Skin of body (tissue), 2 donors: ENCODE data around the gene RBMS1. TPM values are rescaled to one million over a fixed set of nuclear protein-coding genes. Genes with fewer than 3 reads are reported as not detected.

Experiments
- DNase-seq: peaks from one replicate; lab custom pipeline; 2025; lab: John Stamatoyannopoulos, UW
- total RNA-seq: library from RNA; depleted of rRNA; stranded (reverse); fragments of >200 nt; gene quantifications from one replicate; pipeline ENCODE4 v1.2.3, GENCODE V29; 2014

RBMS1 gene
- total RNA-seq, 1 donor from 2014 or later = 112 TPM

DNA sequence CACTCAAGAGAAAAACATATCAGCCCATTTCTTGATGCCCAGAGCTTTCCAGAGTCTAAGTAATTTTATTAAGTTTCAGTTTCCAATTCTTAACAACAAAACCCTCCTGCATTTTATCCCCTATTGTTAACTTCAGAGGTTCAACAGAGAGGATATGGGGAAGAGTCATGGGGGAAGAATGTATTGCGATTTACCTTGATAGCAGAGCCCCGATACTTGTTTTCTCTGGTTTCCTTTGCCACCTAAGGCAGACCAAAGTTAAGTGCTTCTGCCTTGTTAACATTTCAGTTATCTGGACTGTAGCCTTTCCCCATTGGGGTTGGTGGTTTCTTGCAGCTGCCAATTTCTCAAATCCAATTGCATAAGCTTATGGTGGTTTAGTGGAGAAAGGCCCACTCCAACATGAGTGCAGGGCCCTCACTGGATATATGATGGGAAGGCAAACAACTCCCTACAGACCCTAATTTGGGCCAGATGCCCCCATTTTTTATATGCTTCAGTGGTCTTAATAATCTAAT lies 211.5 kb downstream of the RBMS1 start:
- no peak for DNase-seq

DNA sequence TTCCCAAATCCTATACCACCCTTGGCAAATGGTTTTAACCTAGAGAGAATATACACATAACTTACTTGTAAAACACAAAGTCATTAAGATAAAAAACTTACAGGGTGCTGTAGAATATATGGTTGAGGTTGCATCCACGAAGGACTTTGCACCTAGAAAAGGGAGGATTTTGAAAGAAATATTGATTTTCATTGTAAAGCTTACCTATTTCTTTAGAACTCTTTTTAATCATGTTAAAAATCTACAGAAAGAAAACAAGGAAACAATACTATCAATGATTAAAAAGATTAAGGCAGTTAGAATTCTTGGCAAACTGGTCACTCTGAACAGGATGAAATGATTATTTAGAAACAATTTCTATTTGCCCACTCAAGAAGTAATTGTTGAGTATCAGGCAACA lies 212.4 kb downstream of the RBMS1 start:
- no peak for DNase-seq

DNA sequence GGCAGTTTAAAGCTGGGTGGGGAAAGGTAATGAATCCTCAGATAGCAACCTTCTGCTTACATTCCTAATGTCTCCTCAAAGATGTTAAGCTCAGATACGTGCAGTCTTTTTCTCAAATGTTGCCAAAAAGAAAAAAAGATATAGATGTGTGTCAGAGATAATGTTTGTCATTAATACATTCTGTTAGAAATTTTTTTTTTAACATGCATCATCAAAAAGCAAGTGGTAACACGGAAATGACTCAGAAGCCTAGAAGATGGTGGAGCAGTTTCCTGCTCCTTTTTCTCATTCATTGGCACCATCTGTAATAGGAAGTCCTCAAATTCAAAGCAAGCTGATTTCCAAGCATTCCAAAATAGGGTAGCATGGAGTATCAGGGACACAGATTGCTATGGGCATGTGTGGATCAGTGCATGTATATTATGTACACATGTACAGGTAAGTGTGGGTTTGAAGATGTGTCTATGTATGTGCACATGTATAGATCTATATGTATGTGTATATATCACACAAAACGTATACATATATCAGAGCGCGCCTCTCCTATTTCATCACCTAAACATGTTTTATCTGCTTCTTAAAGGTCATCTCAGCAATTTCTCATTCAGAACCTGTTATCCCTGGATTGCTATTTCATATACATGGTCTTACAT lies 213.7 kb downstream of the RBMS1 start:
- DNase-seq = no peak

DNA sequence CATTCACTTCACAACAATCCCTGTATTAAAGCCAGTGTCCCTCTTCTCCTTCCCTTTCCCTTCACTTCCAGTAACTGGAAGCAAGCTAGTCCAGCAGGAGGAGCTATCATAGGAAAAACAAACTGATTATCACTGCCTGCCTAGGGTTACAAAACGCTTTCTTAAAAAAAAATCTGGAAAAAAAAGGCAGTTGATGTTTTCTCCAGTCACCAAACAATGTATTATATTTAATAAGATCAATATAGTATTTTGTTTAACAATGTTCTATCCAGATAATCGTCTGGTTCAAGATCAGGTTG lies 214.8 kb downstream of the RBMS1 start:
- DNase-seq = peak; percentile 11

DNA sequence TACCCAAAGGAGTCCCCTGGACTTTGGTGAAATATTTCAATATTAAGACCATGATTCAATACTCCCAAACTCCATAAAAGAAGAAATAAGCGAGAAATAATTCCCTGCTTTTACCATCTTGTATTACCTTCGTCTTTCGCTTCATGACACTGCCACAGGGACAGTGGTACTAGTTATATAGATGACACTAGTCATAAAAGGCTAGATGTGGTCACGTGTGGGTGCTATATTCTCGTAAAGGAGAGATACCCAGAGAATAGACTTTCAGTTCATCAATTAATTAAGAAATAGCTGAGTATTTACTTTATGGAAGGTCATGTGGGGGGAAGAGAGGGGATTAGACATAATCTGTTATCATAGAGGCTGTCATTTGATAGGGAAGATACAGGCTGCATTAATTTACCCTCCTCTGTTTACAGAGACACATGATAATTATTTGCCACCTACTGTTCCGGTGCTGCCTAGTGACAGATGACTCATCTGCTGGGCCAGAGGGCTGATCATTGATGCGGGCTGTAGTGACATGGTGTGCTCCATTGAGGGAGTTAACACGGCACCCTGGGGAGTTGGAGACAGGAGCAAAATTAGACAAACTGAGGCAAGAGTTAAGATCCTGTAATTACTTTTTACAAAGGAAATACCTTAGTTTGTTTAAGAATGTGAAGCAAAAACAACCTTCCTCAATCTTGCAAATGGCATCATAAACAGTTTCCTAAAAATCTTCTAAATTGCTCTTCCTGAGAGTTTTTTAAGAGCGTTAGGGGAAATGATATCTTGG lies 215.3 kb downstream of the RBMS1 start:
- no peak for DNase-seq

DNA sequence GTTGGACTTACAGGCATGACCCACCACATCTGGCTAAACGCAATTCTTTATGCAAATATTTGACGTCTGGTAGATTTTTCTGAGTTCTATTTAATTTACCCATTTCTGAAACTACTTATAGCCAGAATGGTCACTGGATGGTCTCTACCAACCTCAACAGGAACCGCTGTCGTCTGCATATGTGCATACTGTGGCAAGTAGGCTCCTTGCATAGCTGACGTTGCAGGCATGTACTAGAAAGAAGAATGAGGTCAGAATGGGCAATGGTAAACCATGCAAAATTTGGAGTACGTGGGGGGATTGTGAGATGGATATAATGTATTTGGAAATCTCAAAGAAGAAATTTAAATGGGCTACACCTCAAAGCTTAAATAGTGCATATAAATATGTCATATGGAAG lies 216.5 kb downstream of the RBMS1 start:
- no peak for DNase-seq

DNA sequence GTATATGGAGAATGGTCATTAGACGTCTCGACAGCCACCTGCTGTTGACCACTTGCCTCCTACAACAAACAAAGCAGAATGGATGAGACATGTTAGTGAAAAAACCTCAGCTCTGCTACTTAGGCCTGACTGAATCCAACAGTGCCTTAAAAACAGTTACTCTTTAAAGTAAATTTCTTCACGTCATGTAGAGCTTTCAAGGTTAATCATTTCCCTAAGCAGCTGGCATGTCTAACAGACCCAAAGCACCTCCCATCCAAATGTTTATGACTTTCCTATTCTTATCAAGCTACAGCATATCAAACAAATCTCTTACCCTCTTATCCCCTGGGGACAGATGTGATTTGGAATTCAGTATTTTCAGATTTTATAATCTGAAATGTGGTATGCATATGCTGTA lies 218.0 kb downstream of the RBMS1 start:
- DNase-seq = no peak

DNA sequence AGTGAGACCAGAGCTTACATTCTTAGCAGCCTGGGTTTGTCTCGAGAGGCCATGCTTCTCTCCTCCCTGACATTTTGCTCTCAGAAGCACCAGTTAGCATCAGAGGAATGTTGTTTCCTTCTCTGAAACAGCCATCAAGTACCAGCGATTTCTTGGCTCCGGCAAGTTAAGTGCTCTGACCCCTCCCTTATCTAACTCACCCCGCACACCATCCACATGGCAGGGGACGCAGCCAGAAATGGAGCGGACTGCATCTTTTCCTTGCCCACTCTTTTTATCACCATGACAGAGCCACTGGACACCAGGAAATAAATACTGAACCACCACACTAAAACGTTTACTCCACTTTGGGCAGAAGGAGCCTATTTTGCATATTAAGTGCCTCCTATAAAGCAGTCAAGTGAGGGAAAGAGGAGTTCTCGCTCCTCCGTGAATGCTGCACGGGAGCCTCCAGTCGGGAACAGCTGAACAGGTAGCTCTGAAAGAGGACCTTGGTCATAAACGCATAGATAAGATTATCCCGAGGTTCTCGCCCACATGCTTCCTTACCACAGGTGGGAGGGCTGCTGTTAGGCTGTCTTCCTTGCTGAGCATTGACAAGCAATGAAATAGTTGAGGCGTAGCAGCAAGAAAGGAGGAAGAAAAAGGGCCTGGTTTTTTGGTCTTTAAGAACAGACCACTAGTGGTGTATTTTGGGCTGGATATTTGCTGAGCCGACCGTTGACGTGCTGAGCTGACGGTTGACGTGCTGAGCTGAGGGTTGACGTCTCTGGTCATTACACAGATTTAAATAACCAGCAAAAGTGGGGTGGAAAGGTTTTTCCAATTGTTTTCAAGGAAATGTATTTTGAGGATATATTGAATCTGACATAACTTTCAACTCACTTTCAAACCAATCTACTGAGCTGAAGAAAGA lies 222.2 kb downstream of the RBMS1 start:
- peak; percentile 29 for DNase-seq

DNA sequence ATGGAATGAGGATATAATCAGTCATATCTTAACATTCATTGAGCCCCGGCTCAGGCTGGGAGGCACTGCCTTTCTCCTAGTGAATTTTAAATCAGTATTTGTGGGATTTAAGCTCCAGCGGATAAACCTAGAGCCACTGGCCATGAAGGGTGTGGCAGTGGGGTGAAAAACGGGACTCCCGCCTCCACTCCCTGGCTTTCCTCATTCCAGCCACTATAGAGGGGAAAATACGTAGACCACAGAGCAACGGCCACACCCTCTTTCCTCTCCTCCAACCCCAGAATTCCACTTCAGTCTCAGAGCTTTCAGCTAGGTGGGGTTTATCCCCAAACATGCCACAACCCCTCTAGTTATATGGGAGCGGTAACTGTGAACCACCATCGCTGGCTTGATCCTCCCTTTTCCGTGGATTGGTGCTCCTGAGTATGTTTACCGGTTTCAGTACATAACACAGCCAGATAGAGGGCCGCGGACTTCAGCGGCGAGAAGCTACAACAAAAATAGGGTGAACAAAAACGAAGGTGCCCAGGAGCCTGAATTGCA lies 223.0 kb downstream of the RBMS1 start:
- peak; percentile 76 for DNase-seq

DNA sequence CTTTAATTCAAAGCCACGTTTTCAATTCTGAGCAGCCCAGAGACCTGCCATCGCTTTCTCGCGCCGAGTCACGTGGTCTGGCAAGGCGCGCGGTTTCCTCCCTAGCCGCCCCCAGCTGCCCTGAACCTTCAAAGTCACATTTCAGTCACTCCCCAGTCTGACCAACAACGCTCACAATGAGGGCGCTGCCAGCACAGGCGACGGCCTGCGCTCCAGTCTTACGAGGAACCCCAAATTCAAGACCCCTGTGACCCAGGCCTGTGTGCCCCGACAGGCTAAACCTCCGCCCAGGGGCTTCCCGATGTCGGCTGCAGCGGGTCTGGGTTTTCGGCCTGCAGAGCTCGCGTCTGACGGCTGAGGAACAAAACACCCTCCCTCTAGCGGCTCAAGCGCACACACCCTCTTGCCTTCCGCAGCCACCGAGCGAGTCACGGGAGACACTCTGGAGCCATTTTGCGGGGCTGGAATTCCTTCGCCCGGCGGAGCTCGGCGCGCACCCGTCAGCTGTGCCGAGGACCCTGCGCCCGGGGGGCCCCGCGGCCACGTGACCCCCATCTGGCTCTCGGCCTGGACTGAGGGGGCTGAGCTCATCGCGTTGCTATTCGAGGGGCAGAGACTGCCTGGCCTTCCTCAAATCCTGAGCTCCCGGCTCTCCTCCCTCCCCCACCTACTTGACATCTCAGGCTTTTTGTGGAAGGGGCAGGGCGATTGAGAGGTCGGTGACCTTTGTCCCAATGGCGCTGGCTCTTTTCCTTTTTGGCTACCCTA lies 223.6 kb downstream of the RBMS1 start:
- peak; percentile 96 for DNase-seq

DNA sequence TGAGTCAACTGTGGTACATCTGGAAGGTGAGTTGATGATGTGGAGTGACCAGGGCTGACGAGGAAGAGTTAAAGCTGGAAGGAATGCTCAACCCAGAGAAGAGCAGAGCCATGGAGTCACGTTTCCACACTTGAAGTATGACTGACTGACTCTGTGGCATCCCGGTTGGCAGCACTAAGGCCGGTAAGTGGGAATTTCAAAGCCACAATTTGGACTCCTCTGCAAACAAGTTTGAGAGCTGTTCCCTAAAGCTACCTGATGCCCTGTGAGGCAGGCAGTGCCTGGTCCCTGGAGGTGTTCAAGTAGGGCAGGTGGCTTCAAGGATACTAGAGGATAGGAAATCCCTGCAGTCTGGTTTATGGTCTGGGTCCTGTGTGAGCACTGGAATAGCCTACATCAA lies 224.2 kb downstream of the RBMS1 start:
- DNase-seq = peak; percentile 32

DNA sequence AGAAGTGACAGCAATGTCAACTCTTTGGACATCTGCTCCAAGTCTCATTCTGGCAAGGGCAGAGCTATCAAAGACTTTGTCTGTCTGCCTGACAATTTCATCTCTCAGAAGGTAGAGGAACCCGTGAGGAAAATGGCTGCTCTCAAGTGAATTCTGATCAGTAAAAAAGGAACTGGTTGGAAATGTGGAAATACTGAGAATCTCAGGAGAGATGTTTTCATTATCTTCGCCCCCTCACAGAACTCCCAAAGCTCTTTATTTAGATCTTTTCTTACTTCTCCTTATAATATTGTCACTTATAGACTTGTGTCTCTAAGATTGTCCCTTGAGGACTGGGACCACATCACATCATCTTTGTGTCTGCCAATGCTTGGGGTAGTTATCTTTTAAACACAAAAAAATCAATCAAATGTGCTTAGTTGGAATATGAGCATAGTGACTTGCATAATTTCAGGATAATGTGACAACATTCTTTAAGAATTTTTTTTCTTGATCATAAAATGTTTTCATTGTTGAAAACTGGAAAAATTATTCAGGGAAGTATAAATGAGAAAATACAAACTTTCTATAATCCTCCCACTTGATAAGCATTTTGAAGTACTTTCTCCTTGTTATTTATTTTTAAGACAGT lies 225.3 kb downstream of the RBMS1 start:
- DNase-seq = no peak

DNA sequence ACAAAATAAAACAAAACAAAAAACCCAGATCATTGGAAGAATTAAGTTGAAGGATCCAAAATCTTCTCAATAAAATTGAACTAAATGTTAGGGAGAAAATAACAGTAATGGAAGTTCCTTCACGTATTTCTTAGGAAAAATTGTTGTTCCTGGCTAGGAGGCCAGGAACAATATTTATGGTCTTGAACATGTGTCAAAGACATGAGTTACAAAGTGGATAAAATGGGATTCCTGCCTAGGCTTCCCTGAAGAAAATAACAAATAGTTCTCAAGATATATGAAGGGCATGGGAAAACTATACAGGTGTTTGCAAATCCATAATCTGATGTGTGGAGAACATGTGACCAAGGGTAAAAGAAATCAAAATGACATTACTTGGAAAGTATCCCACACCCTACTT lies 225.9 kb downstream of the RBMS1 start:
- no peak for DNase-seq

DNA sequence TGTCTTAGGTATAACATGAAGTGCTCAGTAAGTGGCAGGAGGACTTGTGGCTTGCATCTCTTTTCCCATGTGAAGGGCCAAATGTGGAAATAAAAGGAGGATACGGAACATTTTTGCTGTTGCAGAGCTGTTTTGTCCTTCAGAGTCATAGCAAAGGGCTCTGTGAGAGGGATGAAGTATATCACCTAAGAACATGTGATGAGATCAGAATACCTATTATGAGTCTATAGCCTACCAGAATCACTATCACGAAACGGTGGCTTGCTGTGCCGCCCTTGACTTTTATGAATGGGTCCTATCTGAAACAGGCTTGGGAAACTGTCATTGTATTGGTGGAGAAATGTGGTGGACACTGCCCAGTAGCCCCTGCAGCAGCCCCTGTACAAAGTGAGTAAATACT lies 226.6 kb downstream of the RBMS1 start:
- no peak for DNase-seq

DNA sequence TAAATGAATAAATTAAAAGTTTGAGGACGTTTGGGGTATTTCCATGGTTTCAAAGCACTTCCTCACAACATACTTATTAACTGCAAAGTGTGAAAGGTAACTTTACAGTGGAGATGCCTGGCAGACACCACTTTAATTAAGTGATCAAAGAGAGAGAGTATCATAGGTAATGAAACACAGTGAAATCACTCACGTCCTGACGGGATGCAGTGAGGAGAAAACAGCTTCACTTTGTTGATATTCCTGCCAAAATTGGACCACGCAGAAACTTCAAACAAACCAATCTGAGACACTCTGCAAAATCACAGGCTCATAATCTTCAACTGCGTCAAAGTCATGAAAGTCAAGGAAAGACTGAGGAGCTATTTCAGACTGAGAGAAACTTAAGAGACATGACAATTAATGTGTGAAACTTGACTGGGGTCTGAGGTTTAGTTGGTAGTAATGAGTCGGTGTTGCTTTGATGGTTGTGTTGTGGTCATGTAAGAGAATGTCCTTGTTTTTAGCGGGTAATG lies 227.5 kb downstream of the RBMS1 start:
- no peak for DNase-seq

DNA sequence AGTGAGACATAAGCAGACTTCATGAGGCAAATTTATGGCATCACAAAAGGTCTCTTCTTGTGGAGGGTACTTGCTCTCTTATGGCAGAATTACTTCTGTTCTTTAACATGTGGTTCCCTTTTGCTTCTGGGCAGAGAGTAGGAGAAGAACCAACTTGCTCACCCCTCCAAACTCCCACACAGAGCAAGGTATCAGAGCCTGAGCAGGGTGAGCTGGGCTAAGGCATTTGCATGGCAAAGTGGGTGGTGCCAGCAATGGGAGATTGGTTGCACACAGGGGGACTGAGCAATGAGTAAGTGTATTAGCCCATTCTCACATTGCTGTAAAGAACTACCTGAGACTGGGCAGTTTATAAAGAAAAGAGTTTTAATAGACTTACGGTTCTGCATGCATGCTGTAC lies 229.3 kb downstream of the RBMS1 start:
- no peak for DNase-seq

DNA sequence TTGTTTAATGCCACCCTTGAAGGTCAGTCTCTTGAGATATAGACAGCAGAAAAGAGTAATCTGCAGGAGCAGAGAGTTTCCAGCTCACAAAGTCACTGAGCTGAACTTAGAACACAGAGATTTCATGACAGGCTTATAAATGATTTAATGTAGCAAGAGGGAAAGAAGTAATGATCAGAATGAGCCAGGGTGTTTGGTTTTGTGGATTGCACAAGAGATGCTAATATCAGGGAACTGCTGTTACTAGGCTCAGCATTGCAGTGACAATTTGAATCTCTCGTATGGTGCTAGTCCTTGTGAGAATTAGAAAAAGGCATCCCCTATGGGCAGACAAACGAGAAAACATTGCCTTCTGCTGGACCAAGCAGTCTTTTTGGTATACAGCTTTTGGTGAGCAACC lies 231.9 kb downstream of the RBMS1 start:
- no peak for DNase-seq

DNA sequence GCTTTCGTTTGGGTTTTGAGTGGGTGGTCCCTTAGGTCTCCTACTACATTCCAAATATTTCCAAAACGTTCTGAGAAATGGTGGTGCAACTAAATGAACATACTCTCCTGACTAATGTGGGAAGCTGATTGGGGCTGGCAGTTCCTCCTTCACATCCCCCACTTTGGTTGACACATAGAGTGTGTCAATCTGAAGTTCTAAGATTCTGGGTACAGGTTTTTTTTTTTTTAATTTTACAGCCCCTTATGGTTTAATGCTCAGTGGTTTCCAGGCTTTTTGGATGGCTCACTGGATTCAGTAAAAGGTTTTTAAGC lies 235.2 kb downstream of the RBMS1 start:
- DNase-seq = no peak

DNA sequence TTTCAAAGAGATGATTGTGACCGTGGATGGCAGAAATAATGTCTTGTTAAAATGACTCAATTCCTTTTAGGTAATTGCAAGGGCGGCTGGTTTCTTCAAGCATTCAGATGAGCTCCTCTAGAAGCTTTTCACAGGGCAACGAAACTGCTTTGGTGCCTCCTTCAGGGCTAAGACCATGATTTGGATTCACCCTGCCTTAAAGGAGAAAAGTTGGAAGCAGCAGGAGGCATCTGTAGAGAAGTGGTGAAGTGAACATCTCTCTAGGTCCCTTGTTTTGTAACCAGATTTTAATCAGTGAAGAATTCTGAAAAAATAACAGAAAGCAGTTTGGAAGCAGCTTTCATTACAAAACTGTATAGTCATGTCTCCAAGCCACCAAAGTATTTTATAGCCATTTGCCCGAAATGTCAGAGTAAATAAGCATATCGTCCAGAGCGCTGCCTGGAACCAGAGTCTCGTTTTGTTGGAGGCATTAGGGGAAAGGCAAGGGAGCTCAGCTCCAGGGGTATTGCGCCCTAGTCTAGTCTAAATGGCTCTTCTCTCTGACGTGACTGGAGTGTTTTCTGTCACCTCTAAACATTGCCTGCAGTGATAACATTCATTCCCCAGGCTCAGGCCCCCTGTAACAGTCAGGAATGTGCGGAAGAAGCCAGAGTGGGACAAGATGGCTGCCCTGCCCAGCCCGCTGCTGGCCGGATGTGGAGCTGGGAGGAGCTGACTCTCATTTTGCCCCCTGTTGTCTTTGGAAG lies 235.7 kb downstream of the RBMS1 start:
- no peak for DNase-seq
